ENCODE data around the gene MAN2B2.

DNA sequence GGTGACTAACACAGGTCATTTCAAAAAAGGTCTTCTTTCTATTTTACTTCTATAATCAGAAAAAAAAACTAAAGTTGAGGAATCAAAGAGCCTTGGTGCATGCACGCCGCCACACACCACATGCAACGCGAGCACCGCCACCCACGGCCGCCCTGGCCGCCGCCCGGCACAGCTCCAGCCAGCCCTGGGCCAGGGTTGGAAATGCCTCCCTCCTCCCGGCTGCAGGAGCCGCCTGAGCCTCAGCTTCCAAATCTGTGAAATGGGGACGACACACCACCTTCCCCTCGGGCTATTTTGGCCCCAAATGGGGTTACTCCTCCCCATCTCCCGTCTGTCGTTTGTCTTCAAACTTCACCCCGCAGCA is 39.7 kb upstream of the MAN2B2 start:
- TF ChIP-seq, protein P1, sequence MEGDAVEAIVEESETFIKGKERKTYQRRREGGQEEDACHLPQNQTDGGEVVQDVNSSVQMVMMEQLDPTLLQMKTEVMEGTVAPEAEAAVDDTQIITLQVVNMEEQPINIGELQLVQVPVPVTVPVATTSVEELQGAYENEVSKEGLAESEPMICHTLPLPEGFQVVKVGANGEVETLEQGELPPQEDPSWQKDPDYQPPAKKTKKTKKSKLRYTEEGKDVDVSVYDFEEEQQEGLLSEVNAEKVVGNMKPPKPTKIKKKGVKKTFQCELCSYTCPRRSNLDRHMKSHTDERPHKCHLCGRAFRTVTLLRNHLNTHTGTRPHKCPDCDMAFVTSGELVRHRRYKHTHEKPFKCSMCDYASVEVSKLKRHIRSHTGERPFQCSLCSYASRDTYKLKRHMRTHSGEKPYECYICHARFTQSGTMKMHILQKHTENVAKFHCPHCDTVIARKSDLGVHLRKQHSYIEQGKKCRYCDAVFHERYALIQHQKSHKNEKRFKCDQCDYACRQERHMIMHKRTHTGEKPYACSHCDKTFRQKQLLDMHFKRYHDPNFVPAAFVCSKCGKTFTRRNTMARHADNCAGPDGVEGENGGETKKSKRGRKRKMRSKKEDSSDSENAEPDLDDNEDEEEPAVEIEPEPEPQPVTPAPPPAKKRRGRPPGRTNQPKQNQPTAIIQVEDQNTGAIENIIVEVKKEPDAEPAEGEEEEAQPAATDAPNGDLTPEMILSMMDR (IDR thresholded peaks at IDR 0.05), result no peak
- TF ChIP-seq POLR2A (IDR thresholded peaks at IDR 0.05), result no peak
